H9 (cell line): ENCODE data around the gene GAS2. TPM values are rescaled to one million over a fixed set of nuclear protein-coding genes. Genes with fewer than 3 reads are reported as not detected.

Source experiments
- DNase-seq: peaks from one replicate; pipeline ENCODE4 v3.0.0-alpha.2; 2017
- H2AFZ ChIP-seq: one replicate; pipeline ENCODE4 v1.6.1; 2013; ENCODE audit warnings: mild to moderate bottlenecking, low read length, control low read depth, moderate library complexity
- H2AK5ac ChIP-seq: 2 replicates; pipeline ENCODE4 v1.6.1; 2013; ENCODE audit warnings: low read length, control low read depth, mixed read lengths; ENCODE audit not compliant: insufficient read length
- H2BK120ac ChIP-seq: one replicate; pipeline ENCODE4 v1.6.1; 2013; ENCODE audit warnings: low read depth, mild to moderate bottlenecking, low read length, control low read depth, inconsistent platforms; ENCODE audit not compliant: poor library complexity, severe bottlenecking
- H2BK12ac ChIP-seq: 2 replicates; pipeline ENCODE4 v1.6.1; 2013; ENCODE audit warnings: low read length, control low read depth, mixed read lengths, low read depth; ENCODE audit not compliant: insufficient read length
- H2BK15ac ChIP-seq: 2 replicates; pipeline ENCODE4 v1.6.1; 2013; ENCODE audit warnings: low read depth, low read length, control low read depth
- H2BK20ac ChIP-seq: one replicate; pipeline ENCODE4 v1.6.1; 2013; ENCODE audit warnings: low read depth, mild to moderate bottlenecking, low read length, control low read depth, inconsistent platforms; ENCODE audit not compliant: poor library complexity, severe bottlenecking
- H2BK5ac ChIP-seq: 2 replicates; pipeline ENCODE4 v1.6.1; 2013; ENCODE audit warnings: low read length, control low read depth, mixed read lengths; ENCODE audit not compliant: insufficient read length
- H3K14ac ChIP-seq: 2 replicates; pipeline ENCODE4 v1.6.1; 2013; ENCODE audit warnings: low read length, control low read depth; ENCODE audit not compliant: insufficient read depth
- H3K18ac ChIP-seq: 2 replicates; pipeline ENCODE4 v1.6.1; 2013; ENCODE audit warnings: low read depth, mild to moderate bottlenecking, mixed read lengths, low read length, control low read depth; ENCODE audit not compliant: insufficient read length
- H3K23ac ChIP-seq: 2 replicates; pipeline ENCODE4 v1.6.1; 2013; ENCODE audit warnings: low read length, control low read depth, mixed read lengths, low read depth; ENCODE audit not compliant: insufficient read length
- H3K23me2 ChIP-seq: 2 replicates; pipeline ENCODE4 v1.6.1; 2013; ENCODE audit warnings: low read depth, mild to moderate bottlenecking, mixed read lengths, low read length, control low read depth; ENCODE audit not compliant: insufficient read length, poor library complexity, severe bottlenecking
- H3K27ac ChIP-seq: 2 replicates; pipeline ENCODE4 v1.5.1; 2013; ENCODE audit warnings: low read length, control low read depth, mixed read lengths, low read depth; ENCODE audit not compliant: insufficient read length
- H3K27me3 ChIP-seq: 2 replicates; pipeline ENCODE4 v1.6.1; 2013; ENCODE audit warnings: low read length, control low read depth, inconsistent platforms; ENCODE audit not compliant: insufficient read depth
- H3K4ac ChIP-seq: 2 replicates; pipeline ENCODE4 v1.6.1; 2013; ENCODE audit warnings: low read depth, mild to moderate bottlenecking, control low read depth, inconsistent platforms, low read length, moderate library complexity
- H3K4me1 ChIP-seq: 2 replicates; pipeline ENCODE4 v1.6.1; 2013; ENCODE audit warnings: low read length, control low read depth, inconsistent platforms; ENCODE audit not compliant: insufficient read depth
- H3K4me2 ChIP-seq: 2 replicates; pipeline ENCODE4 v1.6.1; 2013; ENCODE audit warnings: low read length, control low read depth, mixed read lengths; ENCODE audit not compliant: insufficient read length, insufficient read depth
- H3K56ac ChIP-seq: 2 replicates; pipeline ENCODE4 v1.6.1; 2013; ENCODE audit warnings: low read depth, mild to moderate bottlenecking, mixed read lengths, low read length, control low read depth; ENCODE audit not compliant: insufficient read length
- H3K79me1 ChIP-seq: 2 replicates; pipeline ENCODE4 v1.6.1; 2013; ENCODE audit warnings: low read depth, mild to moderate bottlenecking, moderate library complexity, low read length, control low read depth, inconsistent platforms; ENCODE audit not compliant: insufficient read depth, poor library complexity, severe bottlenecking
- H3K79me2 ChIP-seq: 2 replicates; pipeline ENCODE4 v1.6.1; 2013; ENCODE audit warnings: low read length, control low read depth, inconsistent platforms; ENCODE audit not compliant: insufficient read depth
- H3K9ac ChIP-seq: 2 replicates; pipeline ENCODE4 v1.6.1; 2013; ENCODE audit warnings: low read length, control low read depth, mixed read lengths; ENCODE audit not compliant: insufficient read length; ENCODE audit errors: extremely low read depth
- H3K9me3 ChIP-seq: one replicate; pipeline ENCODE4 v1.6.1; 2013; ENCODE audit warnings: low read depth, low read length, inconsistent platforms; ENCODE audit not compliant: control insufficient read depth
- H3T11ph ChIP-seq: one replicate; pipeline ENCODE4 v1.6.1; 2013; ENCODE audit warnings: mild to moderate bottlenecking, low read length, control low read depth, inconsistent platforms
- H4K20me1 ChIP-seq: one replicate; pipeline ENCODE4 v1.6.1; 2013; ENCODE audit not compliant: control insufficient read depth, insufficient read length, insufficient read depth
- H4K5ac ChIP-seq: 2 replicates; pipeline ENCODE4 v1.6.1; 2013; ENCODE audit warnings: low read depth, mild to moderate bottlenecking, mixed read lengths, low read length, control low read depth; ENCODE audit not compliant: insufficient read length
- H4K8ac ChIP-seq: replicated peaks from 2 replicates; pipeline ENCODE4 v1.6.1; 2013; ENCODE audit warnings: low read length, control low read depth, mixed read lengths, low read depth; ENCODE audit not compliant: insufficient read length
- H4K91ac ChIP-seq: 2 replicates; pipeline ENCODE4 v1.6.1; 2013; ENCODE audit warnings: low read depth, mild to moderate bottlenecking, moderate library complexity, mixed read lengths, low read length, control low read depth; ENCODE audit not compliant: insufficient read length
- H3K27ac Mint-ChIP-seq, 3 experiments: 2 replicates in 2 of 3; 3 replicates in 1 of 3; pipeline ENCODE4 v1.8.0; 2020 to 2021; ENCODE audit warnings: mixed read lengths in 3 of 3, mild to moderate bottlenecking in 1 of 3, moderate library complexity in 1 of 3
- H3K27me3 Mint-ChIP-seq: 2 replicates; pipeline ENCODE4 v1.8.0; 2021; ENCODE audit warnings: low read depth, mild to moderate bottlenecking, moderate library complexity, mixed read lengths
- H3K36me3 Mint-ChIP-seq, 3 experiments: 2 replicates in 2 of 3; 3 replicates in 1 of 3; pipeline ENCODE4 v1.8.0; 2020 to 2021; ENCODE audit warnings: low read depth in 3 of 3, mixed read lengths in 3 of 3; ENCODE audit not compliant: insufficient read depth in 1 of 3
- H3K4me1 Mint-ChIP-seq, 2 experiments: 2 replicates each; pipeline ENCODE4 v1.8.0; 2020; ENCODE audit warnings: mixed read lengths in 2 of 2
- H3K4me3 Mint-ChIP-seq, 2 experiments: 2 replicates in 1 of 2; 3 replicates in 1 of 2; pipeline ENCODE4 v1.8.0; 2020 to 2021; ENCODE audit warnings: mild to moderate bottlenecking in 2 of 2, mixed read lengths in 2 of 2, moderate library complexity in 1 of 2
- H3K9me3 Mint-ChIP-seq, 2 experiments: 2 replicates in 1 of 2; 3 replicates in 1 of 2; pipeline ENCODE4 v1.8.0; 2020; ENCODE audit warnings: mild to moderate bottlenecking in 2 of 2, mixed read lengths in 2 of 2, moderate library complexity in 1 of 2
- CTCF ChIP-seq: fragments of 200-600 bp; sonication (generic); conservative IDR thresholded peaks from 3 replicates; pipeline ENCODE4 v1.8.0; 2021; ENCODE audit warnings: antibody characterized with exemption, mild to moderate bottlenecking
- WGBS: extraction: QIAGEN DNeasy Blood & Tissue Kit; methylation state at CpG from one replicate; pipeline ENCODE4 v1.1.7; 2013; ENCODE audit warnings: missing lambda C conversion rate, low lambda C conversion rate, mixed read lengths; ENCODE audit not compliant: insufficient read length; ENCODE audit errors: extremely low coverage; 5-methylcytosine and 5-hydroxymethylcytosine counted together
- total RNA-seq: library from RNA; stranded (reverse); gene quantifications from 2 replicates; pipeline ENCODE4 v1.2.1, GENCODE V29; 2021

The GAS2 gene
- total RNA-seq, 1 experiment from 2014 or later, result 1.7 TPM

- H3K4me1 ChIP-seq, result no peaks in the 10 kb centered on the region
- H3K9me3 Mint-ChIP-seq, result no peaks in the 10 kb centered on the region
- H3K23ac ChIP-seq, result no peak overlapping the region
- no peak overlapping the region for H3K56ac ChIP-seq
- H3K79me2 ChIP-seq, result no peaks in the 10 kb centered on the region
- no peaks in the 10 kb centered on the region for H3K36me3 Mint-ChIP-seq
- H3T11ph ChIP-seq, result no peak overlapping the region
- H2BK5ac ChIP-seq, result no peak overlapping the region
- H4K91ac ChIP-seq, result no peak overlapping the region
- no peak overlapping the region for H3K4ac ChIP-seq
- no peak overlapping the region for H3K4me3 Mint-ChIP-seq
- H4K8ac ChIP-seq, result no peak overlapping the region
- no peak for DNase-seq
- no peak overlapping the region for H3K9ac ChIP-seq
- H3K27me3 Mint-ChIP-seq, result no peaks in the 10 kb centered on the region
- no peaks in the 10 kb centered on the region for H3K27me3 ChIP-seq
- H4K20me1 ChIP-seq, result no peaks in the 10 kb centered on the region
- H3K4me2 ChIP-seq, result no peak overlapping the region
- no peaks in the 10 kb centered on the region for H3K4me1 Mint-ChIP-seq
- TF ChIP-seq CTCF, result no peak
- H3K27ac ChIP-seq, result no peak overlapping the region
- H2BK12ac ChIP-seq, result no peak overlapping the region
- no peak overlapping the region for H2AFZ ChIP-seq
- no peak overlapping the region for H2BK20ac ChIP-seq
- H3K9me3 ChIP-seq, result no peaks in the 10 kb centered on the region
- no peaks in the 10 kb centered on the region for H3K79me1 ChIP-seq
- no peaks in the 10 kb centered on the region for H3K23me2 ChIP-seq
- no peak overlapping the region for H4K5ac ChIP-seq
- H3K14ac ChIP-seq, result no peak overlapping the region
- no peak overlapping the region for H3K27ac Mint-ChIP-seq
- H2BK15ac ChIP-seq, result no peak overlapping the region
- H2BK120ac ChIP-seq, result no peak overlapping the region
- no peak overlapping the region for H2AK5ac ChIP-seq
- H3K18ac ChIP-seq, result no peak overlapping the region
- WGBS, result no CpG with 5 or more reads among the region's 3 CpGs
These were observed 56.9 kb downstream of the GAS2 start for GRCh38 chr11:22723274-22723673.
